ENCODE results near the gene BTBD7. TPM values are rescaled to one million over a fixed set of nuclear protein-coding genes. Genes with fewer than 3 reads are reported as not detected.

Gene BTBD7
- total and polyA plus RNA-seq, 3 donors from 2014 or later = 16.9 to 27.8 (median 26.1) TPM

DNA sequence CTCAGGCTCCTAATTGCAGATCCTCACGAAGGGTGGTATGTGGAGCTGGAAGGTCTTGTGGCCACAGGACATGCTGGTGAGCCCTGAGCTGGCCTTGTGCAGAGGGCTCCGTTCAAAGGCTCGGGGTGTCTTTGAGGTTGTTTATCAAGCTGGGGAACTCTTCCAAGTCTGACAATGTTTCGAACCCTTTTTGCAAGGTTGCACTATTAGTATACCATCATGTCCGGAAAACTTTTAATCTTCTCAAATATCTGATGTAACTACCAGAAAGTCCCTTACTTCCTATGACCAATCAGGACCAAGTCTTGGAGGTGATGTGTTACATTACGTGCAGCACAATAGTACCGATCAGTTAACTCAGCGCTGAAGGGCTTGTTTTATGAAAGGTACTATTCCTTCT lies 104.3 kb downstream of the BTBD7 start:
- Histone ChIP-seq H3K9me3 (no peaks in the 10 kb centered on the region), H3K27ac (no peak overlapping the region), H3K4me3 (no peak overlapping the region), H3K4me1 (no peaks in the 10 kb centered on the region), H3K36me3 (ENCODE audit: low read depth, missing control alignments) (no peaks in the 10 kb centered on the region), H3K27me3 (no peaks in the 10 kb centered on the region)
- intact Hi-C loops (cut with DNase I; ENCODE audit: low total_unique reads) = no loop called here
- TF ChIP-seq POLR2A (IDR thresholded peaks at IDR 0.05) = no peak
- TF ChIP-seq, protein P1, sequence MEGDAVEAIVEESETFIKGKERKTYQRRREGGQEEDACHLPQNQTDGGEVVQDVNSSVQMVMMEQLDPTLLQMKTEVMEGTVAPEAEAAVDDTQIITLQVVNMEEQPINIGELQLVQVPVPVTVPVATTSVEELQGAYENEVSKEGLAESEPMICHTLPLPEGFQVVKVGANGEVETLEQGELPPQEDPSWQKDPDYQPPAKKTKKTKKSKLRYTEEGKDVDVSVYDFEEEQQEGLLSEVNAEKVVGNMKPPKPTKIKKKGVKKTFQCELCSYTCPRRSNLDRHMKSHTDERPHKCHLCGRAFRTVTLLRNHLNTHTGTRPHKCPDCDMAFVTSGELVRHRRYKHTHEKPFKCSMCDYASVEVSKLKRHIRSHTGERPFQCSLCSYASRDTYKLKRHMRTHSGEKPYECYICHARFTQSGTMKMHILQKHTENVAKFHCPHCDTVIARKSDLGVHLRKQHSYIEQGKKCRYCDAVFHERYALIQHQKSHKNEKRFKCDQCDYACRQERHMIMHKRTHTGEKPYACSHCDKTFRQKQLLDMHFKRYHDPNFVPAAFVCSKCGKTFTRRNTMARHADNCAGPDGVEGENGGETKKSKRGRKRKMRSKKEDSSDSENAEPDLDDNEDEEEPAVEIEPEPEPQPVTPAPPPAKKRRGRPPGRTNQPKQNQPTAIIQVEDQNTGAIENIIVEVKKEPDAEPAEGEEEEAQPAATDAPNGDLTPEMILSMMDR (IDR thresholded peaks at IDR 0.05) = no peak
- no peak for DNase-seq
- 89 to 92% methylated on average over 8 of the region's 8 CpGs for WGBS, 2 donors

DNA sequence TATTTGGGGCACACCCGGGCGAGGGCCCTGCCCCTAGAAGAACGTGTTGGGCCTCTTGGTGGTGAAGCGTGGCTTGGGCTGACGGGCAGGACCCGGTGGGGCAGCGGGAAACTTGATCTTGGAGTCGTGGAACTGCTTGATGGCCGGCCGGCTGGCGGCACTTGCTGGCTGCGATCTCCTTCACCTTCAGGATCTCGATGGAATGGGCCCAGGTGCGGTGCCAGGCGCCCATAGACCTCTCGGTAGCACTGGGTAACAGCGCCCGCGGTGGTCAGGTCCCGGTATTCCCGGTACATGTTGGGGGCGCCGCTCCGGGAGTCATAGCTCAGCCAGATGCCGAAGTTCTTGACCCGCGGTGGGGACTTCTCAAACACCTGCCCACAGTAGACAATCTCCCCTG lies 109.3 kb downstream of the BTBD7 start:
- WGBS, 2 donors = 94 to 95% methylated on average over 7 to 27 of the region's 27 CpGs
- no peaks in the 10 kb centered on the region for H3K36me3 ChIP-seq (ENCODE audit: low read depth, missing control alignments)
- DNase-seq = no peak
- H3K27ac ChIP-seq = no peak overlapping the region
- TF ChIP-seq, protein P1 (IDR thresholded peaks at IDR 0.05) = no peak
- no peak for TF ChIP-seq POLR2A (IDR thresholded peaks at IDR 0.05)
- no peaks in the 10 kb centered on the region for H3K9me3 ChIP-seq
- intact Hi-C loops (cut with DNase I; ENCODE audit: low total_unique reads) = no loop called here
- no peak overlapping the region for H3K4me3 ChIP-seq
- H3K27me3 ChIP-seq = no peaks in the 10 kb centered on the region
- no peaks in the 10 kb centered on the region for H3K4me1 ChIP-seq

DNA sequence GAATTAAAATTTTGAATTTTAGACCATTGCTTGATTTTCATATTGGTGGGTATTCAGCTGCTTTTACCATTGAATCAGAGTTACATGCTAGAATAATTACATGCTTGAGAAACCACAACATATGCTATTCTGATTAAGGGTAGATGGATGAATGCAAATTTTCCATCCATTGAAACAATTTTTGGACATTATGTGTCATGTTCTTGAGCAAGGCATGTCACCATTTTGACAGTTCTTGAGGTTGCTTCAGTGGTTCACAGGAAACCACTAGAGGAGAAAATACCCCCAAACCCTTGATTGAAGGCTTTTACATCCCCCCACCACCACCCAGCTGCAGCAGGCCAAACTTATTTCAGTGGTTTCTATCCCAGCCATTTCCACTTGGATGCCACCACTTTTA lies 112.3 kb downstream of the BTBD7 start:
- Histone ChIP-seq H3K36me3 (ENCODE audit: low read depth, missing control alignments) (no peaks in the 10 kb centered on the region), H3K27ac (no peak overlapping the region), H3K9me3 (no peaks in the 10 kb centered on the region), H3K4me1 (no peaks in the 10 kb centered on the region), H3K4me3 (no peak overlapping the region), H3K27me3 (no peaks in the 10 kb centered on the region)
- no peak for TF ChIP-seq POLR2A (IDR thresholded peaks at IDR 0.05)
- TF ChIP-seq, protein P1 (IDR thresholded peaks at IDR 0.05) = no peak
- intact Hi-C loops (cut with DNase I; ENCODE audit: low total_unique reads) = no loop called here
- no peak for DNase-seq

DNA sequence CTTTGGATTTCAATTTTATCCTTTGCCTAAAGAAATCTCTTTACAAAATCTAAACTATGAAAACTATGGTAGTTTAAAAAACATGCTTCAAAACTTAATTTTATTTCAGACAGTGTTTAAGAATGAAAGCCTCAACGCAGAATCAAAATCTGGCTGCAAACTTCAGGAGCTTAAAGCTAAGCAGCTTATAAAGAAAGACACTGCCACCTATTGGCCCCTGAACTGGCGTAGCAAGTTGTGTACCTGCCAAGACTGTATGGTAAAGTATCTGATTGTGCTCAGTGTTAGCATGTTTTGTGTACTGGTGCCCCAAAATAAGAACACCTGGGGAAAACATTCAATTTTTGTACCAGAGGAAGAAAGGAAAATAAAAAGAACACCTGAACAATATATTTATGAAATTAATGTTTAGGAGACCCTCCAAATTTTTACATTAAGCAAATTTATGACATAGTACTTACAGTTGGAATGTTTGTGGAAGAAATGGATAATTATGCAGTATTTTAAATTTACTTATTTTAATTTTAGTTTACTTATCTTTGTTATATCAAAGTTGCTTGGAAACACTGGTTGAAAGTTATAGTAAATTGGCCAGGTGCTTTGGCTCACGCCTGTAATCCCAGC lies 113.6 kb downstream of the BTBD7 start:
- Histone ChIP-seq H3K27me3 (no peaks in the 10 kb centered on the region), H3K36me3 (ENCODE audit: low read depth, missing control alignments) (no peaks in the 10 kb centered on the region), H3K4me1 (no peaks in the 10 kb centered on the region), H3K27ac (no peak overlapping the region), H3K9me3 (no peaks in the 10 kb centered on the region), H3K4me3 (no peak overlapping the region)
- DNase-seq = peak; percentile 66
- TF ChIP-seq, protein P1 (IDR thresholded peaks at IDR 0.05) = no peak
- no peak for TF ChIP-seq POLR2A (IDR thresholded peaks at IDR 0.05)
- WGBS, 2 donors = 55 to 69% methylated on average over 3 of the region's 3 CpGs
- intact Hi-C loops (cut with DNase I; ENCODE audit: low total_unique reads) = no loop called here

DNA sequence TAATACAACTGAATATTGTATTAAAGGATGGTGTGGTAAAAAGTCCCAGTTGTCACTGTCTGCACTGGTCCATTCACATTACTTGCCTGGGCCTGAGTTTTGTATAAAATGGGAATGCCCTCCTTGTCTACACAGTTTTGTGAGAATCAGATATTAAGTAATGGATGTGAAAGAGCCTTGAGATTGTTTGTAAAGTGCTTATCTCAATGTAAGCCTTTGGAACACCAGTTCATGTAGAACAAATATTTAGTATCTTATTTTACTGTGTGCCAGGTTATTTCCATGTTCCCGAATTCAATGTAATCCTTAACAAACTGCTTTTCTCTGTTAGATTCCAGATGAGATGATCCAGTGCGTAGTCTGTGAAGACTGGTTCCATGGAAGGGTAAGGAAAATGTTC lies 118.2 kb downstream of the BTBD7 start:
- H3K4me1 ChIP-seq = no peaks in the 10 kb centered on the region
- H3K9me3 ChIP-seq = no peaks in the 10 kb centered on the region
- TF ChIP-seq, protein P1 (IDR thresholded peaks at IDR 0.05) = no peak
- TF ChIP-seq POLR2A (IDR thresholded peaks at IDR 0.05) = no peak
- H3K36me3 ChIP-seq (ENCODE audit: low read depth, missing control alignments) = no peaks in the 10 kb centered on the region
- no peak for DNase-seq
- 91% methylated on average over 2 of the region's 2 CpGs for WGBS, 2 donors
- intact Hi-C loops (cut with DNase I; ENCODE audit: low total_unique reads) = no loop called here
- no peaks in the 10 kb centered on the region for H3K27me3 ChIP-seq
- H3K27ac ChIP-seq = no peak overlapping the region
- no peak overlapping the region for H3K4me3 ChIP-seq
